Neural crest cell (in vitro differentiated cells): ENCODE data around the gene PRKCQ. TPM values are rescaled to one million over a fixed set of nuclear protein-coding genes. Genes with fewer than 3 reads are reported as not detected.
A peak's percentile ranks its signal among the peaks of the same experiment; 100 is the strongest.

ENCODE experiments used
- DNase-seq: peaks from one replicate; pipeline ENCODE4 v3.0.0; 2021; ENCODE audit warnings: low read depth, mixed read lengths, low spot score
- H3K27ac Mint-ChIP-seq: one replicate; pipeline ENCODE4 v1.8.0; 2021; ENCODE audit warnings: mild to moderate bottlenecking, mixed read lengths; ENCODE audit not compliant: unreplicated experiment
- H3K27me3 Mint-ChIP-seq: 2 replicates; pipeline ENCODE4 v1.8.0; 2021; ENCODE audit warnings: low read depth, mild to moderate bottlenecking, mixed read lengths
- H3K36me3 Mint-ChIP-seq: 2 replicates; pipeline ENCODE4 v1.8.0; 2021; ENCODE audit warnings: low read depth, mild to moderate bottlenecking, mixed read lengths
- H3K4me1 Mint-ChIP-seq: 2 replicates; pipeline ENCODE4 v1.8.0; 2021; ENCODE audit warnings: mixed read lengths
- H3K4me3 Mint-ChIP-seq: one replicate; pipeline ENCODE4 v1.8.0; 2021; ENCODE audit warnings: mild to moderate bottlenecking, mixed read lengths
- H3K9me3 Mint-ChIP-seq: 2 replicates; pipeline ENCODE4 v1.8.0; 2021; ENCODE audit warnings: mixed read lengths
- CTCF ChIP-seq: fragments of 200-600 bp; sonication (generic); conservative IDR thresholded peaks from 2 replicates; pipeline ENCODE4 v1.5.0; 2021; ENCODE audit warnings: antibody characterized with exemption, mild to moderate bottlenecking
- total RNA-seq: library from RNA; stranded (reverse); gene quantifications from 2 replicates; pipeline ENCODE4 v1.2.1, GENCODE V29; 2021

Gene PRKCQ
- total RNA-seq, 1 donor from 2014 or later, result 3.2 TPM

GRCh38 chr10:6431861-6432260 lies 148.2 kb downstream of the PRKCQ start:
- H3K4me3 Mint-ChIP-seq, result no peak overlapping the region

DNA sequence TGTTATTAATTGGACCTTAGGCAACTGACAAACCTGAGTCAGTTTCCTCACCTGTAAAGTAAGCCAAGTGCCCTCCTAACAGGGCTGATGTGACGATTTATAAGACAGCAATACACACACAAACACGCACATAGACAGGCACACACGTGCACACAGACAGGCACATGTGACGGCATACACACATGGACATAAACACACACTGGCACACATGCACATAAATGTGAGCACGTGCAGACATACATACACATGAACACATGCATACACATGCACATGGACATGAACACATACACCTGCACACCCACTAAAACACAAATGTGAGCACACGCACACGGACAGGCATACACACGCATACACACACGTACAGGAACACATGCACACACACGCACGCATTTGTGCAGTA lies 148.9 kb downstream of the PRKCQ start:
- TF ChIP-seq CTCF, result no peak
- no peak overlapping the region for H3K4me3 Mint-ChIP-seq
- H3K36me3 Mint-ChIP-seq, result no peaks in the 10 kb centered on the region
- no peaks in the 10 kb centered on the region for H3K9me3 Mint-ChIP-seq
- no peak for DNase-seq
- H3K27me3 Mint-ChIP-seq, result no peaks in the 10 kb centered on the region
- peak overlapping the region; percentile 36 for H3K27ac Mint-ChIP-seq
- H3K4me1 Mint-ChIP-seq, result no peaks in the 10 kb centered on the region

More at GRCh38 chr10:6431861-6432260, 148.2 kb downstream of the PRKCQ start:
- Mint-ChIP-seq H3K9me3 (no peaks in the 10 kb centered on the region), H3K27me3 (no peaks in the 10 kb centered on the region), H3K4me1 (no peaks in the 10 kb centered on the region), H3K27ac (no peak overlapping the region), H3K36me3 (no peaks in the 10 kb centered on the region)
- no peak for DNase-seq
- no peak for TF ChIP-seq CTCF

GRCh38 chr10:6430423-6430980 lies 149.6 kb downstream of the PRKCQ start:
- no peak for TF ChIP-seq CTCF
- H3K4me1 Mint-ChIP-seq, result no peaks in the 10 kb centered on the region
- H3K36me3 Mint-ChIP-seq, result no peaks in the 10 kb centered on the region

DNA sequence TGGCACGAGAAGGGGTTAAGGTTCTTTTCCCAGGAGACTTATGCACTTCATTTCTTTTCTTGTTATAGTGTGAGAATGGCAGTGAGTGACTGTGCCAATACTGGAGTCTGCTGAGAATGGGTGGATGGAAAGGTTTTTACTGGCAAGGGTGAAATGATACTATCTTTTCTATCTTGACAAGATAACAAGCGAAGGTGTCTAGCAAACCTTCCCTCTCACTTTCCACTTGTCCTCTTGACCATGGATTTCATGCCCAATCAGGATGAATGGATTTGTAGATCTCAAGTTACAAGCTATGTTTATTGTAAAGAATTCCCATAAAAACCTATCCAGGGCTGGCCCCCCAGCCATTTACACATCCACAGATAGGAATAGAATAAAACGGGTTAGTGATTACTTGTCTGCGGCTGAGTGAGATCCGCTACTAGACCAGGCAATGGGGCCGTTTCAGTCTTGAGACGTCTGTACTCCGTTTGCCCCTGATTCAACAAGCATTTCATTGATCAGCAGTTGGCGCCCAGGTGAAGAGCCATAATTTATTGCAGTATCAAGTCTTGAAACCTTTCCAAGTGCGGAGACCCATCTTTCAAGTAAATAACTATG lies 152.6 kb downstream of the PRKCQ start:
- Mint-ChIP-seq H3K27ac (no peak overlapping the region), H3K36me3 (no peaks in the 10 kb centered on the region), H3K4me3 (no peak overlapping the region), H3K9me3 (peaks cover 3% of the 10 kb centered on the region), H3K4me1 (no peaks in the 10 kb centered on the region), H3K27me3 (peaks cover 2% of the 10 kb centered on the region)
- TF ChIP-seq CTCF, result no peak
- no peak for DNase-seq

More at GRCh38 chr10:6430423-6430980, 149.6 kb downstream of the PRKCQ start:
- no peaks in the 10 kb centered on the region for H3K9me3 Mint-ChIP-seq
- H3K27me3 Mint-ChIP-seq, result no peaks in the 10 kb centered on the region
- H3K27ac Mint-ChIP-seq, result no peak overlapping the region
- H3K4me3 Mint-ChIP-seq, result no peak overlapping the region
- DNase-seq, result no peak

GRCh38 chr10:6426317-6426716 lies 153.8 kb downstream of the PRKCQ start:
- H3K4me1 Mint-ChIP-seq, result no peaks in the 10 kb centered on the region
- H3K36me3 Mint-ChIP-seq, result no peaks in the 10 kb centered on the region
- H3K27ac Mint-ChIP-seq, result no peak overlapping the region
- peaks cover 2% of the 10 kb centered on the region for H3K27me3 Mint-ChIP-seq
- H3K9me3 Mint-ChIP-seq, result peaks cover 3% of the 10 kb centered on the region
- TF ChIP-seq CTCF, result no peak
- no peak for DNase-seq
- H3K4me3 Mint-ChIP-seq, result no peak overlapping the region
